B cell (primary cell): ENCODE measurements around the gene TSPAN17. TPM values are rescaled to one million over a fixed set of nuclear protein-coding genes. Genes with fewer than 3 reads are reported as not detected.
A peak's percentile ranks its signal among the peaks of the same experiment; 100 is the strongest.
"Not testable (repeated sequence)": the region's sequence is repeated elsewhere in the genome, so short reads cannot be mapped to it uniquely, and the experiment has no call there.

Experiments
- ATAC-seq: fragments of 200-7000 bp; cut with Tn5 transposase; one replicate; pipeline ENCODE4 v1.10.0; 2021; ENCODE audit warnings: low read depth, mild to moderate bottlenecking, moderate number of reproducible peaks, moderate library complexity
- CTCF ChIA-PET: fragments of 350-600 bp; sonication (Branson Sonifier 250); formaldehyde crosslinking; loops from one replicate; lab custom pipeline; 2021; ENCODE audit warnings: antibody characterized with exemption, inconsistent platforms; lab: Charles Lee
- POLR2A ChIA-PET: fragments of 350-600 bp; sonication (Branson Sonifier 250); formaldehyde crosslinking; loops from one replicate; lab custom pipeline; 2021; ENCODE audit warnings: antibody characterized with exemption; lab: Charles Lee
- DNase-seq: peaks from one replicate; pipeline ENCODE4 v3.0.0; 2013
- H2AFZ ChIP-seq: 2 replicates; pipeline ENCODE4 v1.6.1; 2012; ENCODE audit warnings: mild to moderate bottlenecking, low read depth, low read length; ENCODE audit not compliant: insufficient read depth, poor library complexity, severe bottlenecking
- H3K27ac ChIP-seq, 2 donors: 1 replicate in 1 of 2; 2 replicates in 1 of 2; pipeline ENCODE4 v1.5.1; 2012 to 2013; ENCODE audit warnings: low read length in 2 of 2, mild to moderate bottlenecking in 2 of 2, moderate library complexity in 1 of 2
- H3K27me3 ChIP-seq, 4 experiments: fragments of 200-600 bp in 1 of 4; sonication (generic) in 1 of 4; replicated peaks in 1 of 4; 1 replicate in 2 of 4; 2 replicates in 2 of 4; pipeline versions ENCODE4 v1.6.1 to v1.7.0; 2013 to 2016; ENCODE audit warnings: low read length in 3 of 4, mild to moderate bottlenecking in 2 of 4, mixed read lengths in 1 of 4, moderate library complexity in 1 of 4; ENCODE audit not compliant: insufficient read depth in 4 of 4, control insufficient read depth in 3 of 4; ENCODE audit errors: control extremely low read depth in 1 of 4
- H3K36me3 ChIP-seq, 2 experiments: replicated peaks in 1 of 2; 1 replicate in 1 of 2; 2 replicates in 1 of 2; pipeline versions ENCODE4 v1.6.1 to v1.7.1; 2013; ENCODE audit warnings: low read length in 1 of 2; ENCODE audit not compliant: insufficient read depth in 2 of 2, control insufficient read depth in 1 of 2; ENCODE audit errors: control extremely low read depth in 1 of 2, extremely low read depth in 1 of 2
- H3K4me1 ChIP-seq, 2 donors: fragments of 200-600 bp in 1 of 2; sonication (generic) in 1 of 2; 1 replicate in 1 of 2; 2 replicates in 1 of 2; pipeline versions ENCODE4 v1.5.1 to v1.6.1; 2013 to 2017; ENCODE audit warnings: low read length in 2 of 2; ENCODE audit not compliant: control insufficient read depth in 2 of 2, insufficient read depth in 2 of 2
- H3K4me2 ChIP-seq: replicated peaks from 2 replicates; pipeline ENCODE3; 2012; ENCODE audit warnings: mild to moderate bottlenecking, low read depth, low read length; ENCODE audit not compliant: poor library complexity, severe bottlenecking
- H3K4me3 ChIP-seq, 5 experiments: fragments of 200-600 bp in 1 of 5; sonication (generic) in 1 of 5; 1 replicate in 3 of 5; 2 replicates in 2 of 5; pipeline versions ENCODE4 v1.5.1 to v1.7.0; 2011 to 2016; ENCODE audit warnings: low read length in 4 of 5, mild to moderate bottlenecking in 4 of 5, low read depth in 2 of 5, control low read depth in 1 of 5, moderate library complexity in 1 of 5; ENCODE audit not compliant: insufficient read depth in 1 of 5; ENCODE audit errors: control extremely low read depth in 1 of 5, extremely low read depth in 1 of 5
- H3K79me2 ChIP-seq: fragments of 200-600 bp; sonication (generic); one replicate; pipeline ENCODE4 v1.6.0; 2016; ENCODE audit warnings: low read length; ENCODE audit not compliant: control insufficient read depth, insufficient read depth
- H3K9ac ChIP-seq: fragments of 200-600 bp; sonication (generic); 2 replicates; pipeline ENCODE4 v1.6.1; 2017; ENCODE audit warnings: mild to moderate bottlenecking, low read length, moderate library complexity
- H3K9me3 ChIP-seq, 3 donors: one replicate each; pipeline versions ENCODE4 v1.6.1 to v1.7.1; 2013; ENCODE audit warnings: low read length in 2 of 3; ENCODE audit not compliant: control insufficient read depth in 2 of 3, insufficient read depth in 1 of 3; ENCODE audit errors: control extremely low read depth in 1 of 3
- H4K20me1 ChIP-seq: 2 replicates; pipeline ENCODE4 v1.6.0; 2012; ENCODE audit warnings: mild to moderate bottlenecking, low read length; ENCODE audit not compliant: insufficient read depth, control insufficient read depth, poor library complexity, severe bottlenecking
- H3K27ac Mint-ChIP-seq: one replicate; pipeline ENCODE4 v1.8.0; 2021; ENCODE audit warnings: mixed read lengths
- H3K27me3 Mint-ChIP-seq: one replicate; pipeline ENCODE4 v1.8.0; 2021; ENCODE audit warnings: mixed read lengths
- H3K4me1 Mint-ChIP-seq: one replicate; pipeline ENCODE4 v1.8.0; 2021; ENCODE audit warnings: mixed read lengths
- H3K4me3 Mint-ChIP-seq: one replicate; pipeline ENCODE4 v1.8.0; 2021; ENCODE audit warnings: mixed read lengths
- H3K9me3 Mint-ChIP-seq: one replicate; pipeline ENCODE4 v1.8.0; 2022; ENCODE audit warnings: mixed read lengths; ENCODE audit not compliant: insufficient read depth
- CTCF ChIP-seq: fragments of 200-600 bp; IDR thresholded peaks from one replicate; pipeline ENCODE4 v1.8.0; 2022; ENCODE audit warnings: antibody characterized with exemption, mild to moderate bottlenecking
- EZH2 ChIP-seq: IDR thresholded peaks from 2 replicates; pipeline ENCODE4 v1.6.1; 2012; ENCODE audit warnings: borderline replicate concordance, low read depth, mild to moderate bottlenecking, moderate library complexity, low read length; ENCODE audit not compliant: insufficient read depth, poor library complexity, severe bottlenecking
- WGBS: methylation state at CpG from one replicate; pipeline ENCODE4 v1.1.5; 2013; ENCODE audit warnings: missing lambda C conversion rate; ENCODE audit not compliant: insufficient coverage; 5-methylcytosine and 5-hydroxymethylcytosine counted together
- intact Hi-C: fragments of 100-400 bp; cut with micrococcal nuclease; formaldehyde crosslinking; loops from one replicate; pipeline ENCODE4 v1.10.0; 2022
- polyA minus RNA-seq: library from RNA; depleted of rRNA, polyadenylated mRNA; stranded (reverse); fragments of >200 nt; gene quantifications from 2 replicates; pipeline ENCODE4 v1.2.3, GENCODE V29; 2012
- polyA plus RNA-seq: library from polyadenylated mRNA; depleted of rRNA; stranded (reverse); fragments of >200 nt; gene quantifications from 2 replicates; pipeline ENCODE4 v1.2.3, GENCODE V29; 2012
- total RNA-seq, 2 donors: library from RNA; stranded (reverse); fragments of 120-200 nt in 1 of 2; gene quantifications; 1 replicate in 1 of 2; 2 replicates in 1 of 2; pipeline versions ENCODE4 v1.2.3 to v1.2.4, GENCODE V29; 2013 to 2022

The TSPAN17 gene
- 21.0 and 23.7 TPM in 2 replicates for total RNA-seq
- total RNA-seq (2013) = 8.0 TPM
- polyA plus RNA-seq = 20.5 and 24.6 TPM in 2 replicates
- polyA minus RNA-seq = 12.9 and 15.7 TPM in 2 replicates

- intact Hi-C loops = loop anchor here (1.0 to 2.0 kb wide), 9 partner anchors 13 to 258 kb away; partner anchors contain the start of genes CLTB, EIF4E1B, FAF2 and GPRIN1
- Histone ChIP-seq H3K9ac (peak within 1 kb of the TSS; percentile 83), H3K4me2 (peak within 1 kb of the TSS; percentile 92), H3K4me1 (peaks cover 21 to 52% of the 10 kb centered on the region in 2 donors), H4K20me1 (no peaks in the 10 kb centered on the region), H3K27ac (peak within 1 kb of the TSS; percentile 36 to 68), H2AFZ (peak within 1 kb of the TSS; percentile 84), H3K36me3 (no peaks in the 10 kb centered on the region), H3K4me3 (peak within 1 kb of the TSS; percentile 12 to 72 (median 64)), H3K27me3 (no peaks in the 10 kb centered on the region), H3K79me2 (peaks cover 14% of the 10 kb centered on the region), H3K9me3 (no peaks in the 10 kb centered on the region)
- Mint-ChIP-seq H3K4me1 (peaks cover 50% of the 10 kb centered on the region), H3K27ac (peak within 1 kb of the TSS; percentile 90), H3K27me3 (no peaks in the 10 kb centered on the region), H3K4me3 (peak within 1 kb of the TSS; percentile 92), H3K9me3 (no peaks in the 10 kb centered on the region)
- no peak for TF ChIP-seq EZH2
- no peak for TF ChIP-seq CTCF
- CTCF ChIA-PET = interaction anchor here (0.6 to 6.8 kb wide), 10 partner anchors 12 to 231 kb away, joined by 3 to 76 read pairs (median 4); partner anchors contain the start of genes EIF4E1B, RNF44 and SNCB
- WGBS = under 1% methylated on average over 58 of the region's 63 CpGs
- DNase-seq (peak; percentile 99), ATAC-seq (peak; percentile 97)
- POLR2A ChIA-PET = interaction anchor here (0.6 to 2.2 kb wide), 13 partner anchors 11 to 779 kb away, joined by 3 to 12 read pairs (median 4); partner anchors contain the start of genes EIF4E1B, GRK6, LMAN2 and RNF44
Observed at GRCh38 chr5:176647030-176647842, at the start of gene TSPAN17. TSPAN17 (plus strand) TSS chr5:176647484; CDS start chr5:176647616, 132 bp downstream.

GRCh38 chr5:176599749-176600430 is 47.4 kb upstream of the TSPAN17 start:
- H4K20me1 ChIP-seq, DNase-seq, H3K4me3 ChIP-seq, H3K27ac ChIP-seq, H3K9ac ChIP-seq, POLR2A ChIA-PET, H3K9me3 ChIP-seq, H3K27ac Mint-ChIP-seq, H3K9me3 Mint-ChIP-seq, H3K79me2 ChIP-seq, CTCF ChIA-PET, H2AFZ ChIP-seq, H3K4me1 Mint-ChIP-seq, H3K27me3 Mint-ChIP-seq, ATAC-seq, H3K4me3 Mint-ChIP-seq, H3K4me2 ChIP-seq, H3K36me3 ChIP-seq, intact Hi-C loops: not testable (repeated sequence)
- Histone ChIP-seq H3K4me1 (peaks cover 0 to 10% of the 10 kb centered on the region in 2 donors), H3K27me3 (peaks cover 0 to 14% (median 3%) of the 10 kb centered on the region in 4 experiments)
- WGBS = 96% methylated on average over 18 of the region's 19 CpGs
